Psoas muscle (tissue), 8 donors: ENCODE data around the gene TMEM98. TPM values are rescaled to one million over a fixed set of nuclear protein-coding genes. Genes with fewer than 3 reads are reported as not detected.

ENCODE experiments used
- ATAC-seq, 4 donors: fragments of 200-7000 bp; cut with Tn5 transposase; one replicate each; pipeline ENCODE4 v1.9.1; 2020; ENCODE audit warnings: moderate library complexity in 3 of 4, mild to moderate bottlenecking in 2 of 4
- DNase-seq, 2 donors: peaks; one replicate each; pipeline ENCODE4 v3.0.0-alpha.2; 2020
- H3K27ac ChIP-seq: fragments of 200-600 bp; one replicate; pipeline ENCODE4 v1.8.0; 2022
- H3K27me3 ChIP-seq, 3 donors: fragments of 200-600 bp in 1 of 3; one replicate each; pipeline versions ENCODE4 v1.6.1 to v1.8.0; 2013 to 2022; ENCODE audit warnings: low read length in 2 of 3, mild to moderate bottlenecking in 2 of 3, moderate library complexity in 1 of 3; ENCODE audit not compliant: insufficient read depth in 3 of 3
- H3K36me3 ChIP-seq, 2 donors: fragments of 200-600 bp in 1 of 2; one replicate each; pipeline versions ENCODE4 v1.6.1 to v1.8.0; 2013 to 2022; ENCODE audit warnings: low read depth in 1 of 2, mild to moderate bottlenecking in 1 of 2, moderate library complexity in 1 of 2; ENCODE audit not compliant: insufficient read depth in 1 of 2
- H3K4me1 ChIP-seq: fragments of 200-600 bp; one replicate; pipeline ENCODE4 v1.8.0; 2022
- H3K4me3 ChIP-seq: fragments of 200-600 bp; one replicate; pipeline ENCODE4 v1.8.0; 2022; ENCODE audit warnings: mild to moderate bottlenecking
- H3K9me3 ChIP-seq: fragments of 200-600 bp; one replicate; pipeline ENCODE4 v1.8.0; 2022
- WGBS, 3 donors: extraction: QIAGEN DNeasy Blood & Tissue Kit; methylation state at CpG; one replicate each; pipeline versions ENCODE4 v1.1.6 to v1.1.7; 2013; 5-methylcytosine and 5-hydroxymethylcytosine counted together
- intact Hi-C, 2 donors: fragments of 100-400 bp; cut with DNase I; formaldehyde crosslinking; loops; one replicate each; pipeline versions ENCODE4 v1.11.0 to v1.14.2; 2022
- polyA plus RNA-seq, 3 donors: library from polyadenylated mRNA; stranded (reverse); fragments of 200-250 nt; gene quantifications; one replicate each; pipeline ENCODE4 v1.2.3, GENCODE V29; 2013
- total RNA-seq, 4 donors: library from RNA; stranded (reverse); fragmentation: NEBNext Ultra II Directional in 2 of 4; extraction: Animal tissue kit (Norgen Biotek cat#: 25700) in 2 of 4; gene quantifications; one replicate each; pipeline versions ENCODE4 v1.2.1 to v1.2.4, GENCODE V29; 2021 to 2023
- TF ChIP-seq, protein P1 (sequence below): fragments of 200-600 bp; IDR thresholded peaks from one replicate; pipeline ENCODE4 v1.8.0; 2022; ENCODE audit warnings: antibody characterized with exemption
- donor health status: healthy with polysubstance abuse.
- donor health status: DM: no; HTN: no; CAD: no; lungs with moderate emphysema.
- donor health status: Bipolar disorder and iron deficiency.
- donor health status: healthy.
- donor health status: DM: yes; HTN: yes; CAD: no.
- donor health status: DM: no; HTN: no; CAD: no.
- donor health status: DM: no; HTN: no; CAD: no.
- donor health status: DM: yes; HTN: yes; CAD: no.

TMEM98 gene
- total and polyA plus RNA-seq, 7 donors = 1.4 to 5.7 (median 3.6) TPM

DNA sequence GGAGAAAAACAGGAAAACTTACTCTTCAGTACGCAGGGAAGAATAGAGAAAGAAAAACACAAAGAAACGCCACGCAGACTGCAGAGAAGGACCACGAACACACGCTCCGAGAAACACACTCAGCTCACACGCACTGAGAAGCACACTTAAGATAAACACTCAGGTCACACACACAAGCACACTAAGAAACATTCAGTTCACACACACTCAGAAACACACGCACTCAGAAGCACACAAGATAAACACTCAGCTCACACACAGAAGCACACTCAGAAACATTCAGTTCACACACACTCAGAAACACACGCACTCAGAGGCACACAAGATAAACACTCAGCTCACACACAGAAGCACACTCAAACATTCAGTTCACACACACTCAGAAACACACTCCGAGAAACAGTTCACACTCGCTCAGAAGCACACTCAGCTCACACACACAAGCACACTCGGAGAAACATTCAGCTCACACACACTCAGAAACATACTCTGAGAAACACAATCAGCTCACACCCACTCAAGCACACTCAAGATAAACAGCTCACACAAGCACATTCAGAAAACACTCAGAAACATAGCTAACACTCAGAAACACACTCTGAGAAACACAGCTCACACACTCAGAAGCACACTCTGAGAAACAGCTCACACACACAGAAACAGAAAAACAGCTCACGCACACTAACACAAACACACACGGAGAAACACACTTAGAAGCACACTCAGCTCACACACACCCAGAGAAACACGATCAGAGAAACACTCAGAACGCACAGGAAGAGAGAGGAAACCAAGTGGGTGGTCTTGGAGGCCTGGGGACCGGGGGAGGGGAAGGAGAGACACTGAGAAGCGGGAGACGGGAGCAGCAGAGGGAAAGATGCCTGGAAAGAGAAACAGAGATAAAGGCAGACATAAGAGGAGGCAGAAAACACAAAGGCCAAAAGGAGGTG is 908 bp downstream of the TMEM98 start:
- Histone ChIP-seq H3K27ac (no peak overlapping the region), H3K4me1 (no peaks in the 10 kb centered on the region), H3K36me3 (no peaks in the 10 kb centered on the region), H3K27me3 (peaks cover 0 to 72% (median 19%) of the 10 kb centered on the region in 3 donors), H3K9me3 (no peaks in the 10 kb centered on the region), H3K4me3 (peak overlapping the region; percentile 63)
- ATAC-seq (no peak), DNase-seq (no peak)
- intact Hi-C loops = no loop called here
- whole genome bisulfite sequencing, 3 donors = 20 to 27% (median 22%) methylated on average over 17 to 19 of the region's 19 CpGs
- TF ChIP-seq, protein P1, sequence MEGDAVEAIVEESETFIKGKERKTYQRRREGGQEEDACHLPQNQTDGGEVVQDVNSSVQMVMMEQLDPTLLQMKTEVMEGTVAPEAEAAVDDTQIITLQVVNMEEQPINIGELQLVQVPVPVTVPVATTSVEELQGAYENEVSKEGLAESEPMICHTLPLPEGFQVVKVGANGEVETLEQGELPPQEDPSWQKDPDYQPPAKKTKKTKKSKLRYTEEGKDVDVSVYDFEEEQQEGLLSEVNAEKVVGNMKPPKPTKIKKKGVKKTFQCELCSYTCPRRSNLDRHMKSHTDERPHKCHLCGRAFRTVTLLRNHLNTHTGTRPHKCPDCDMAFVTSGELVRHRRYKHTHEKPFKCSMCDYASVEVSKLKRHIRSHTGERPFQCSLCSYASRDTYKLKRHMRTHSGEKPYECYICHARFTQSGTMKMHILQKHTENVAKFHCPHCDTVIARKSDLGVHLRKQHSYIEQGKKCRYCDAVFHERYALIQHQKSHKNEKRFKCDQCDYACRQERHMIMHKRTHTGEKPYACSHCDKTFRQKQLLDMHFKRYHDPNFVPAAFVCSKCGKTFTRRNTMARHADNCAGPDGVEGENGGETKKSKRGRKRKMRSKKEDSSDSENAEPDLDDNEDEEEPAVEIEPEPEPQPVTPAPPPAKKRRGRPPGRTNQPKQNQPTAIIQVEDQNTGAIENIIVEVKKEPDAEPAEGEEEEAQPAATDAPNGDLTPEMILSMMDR = no peak

DNA sequence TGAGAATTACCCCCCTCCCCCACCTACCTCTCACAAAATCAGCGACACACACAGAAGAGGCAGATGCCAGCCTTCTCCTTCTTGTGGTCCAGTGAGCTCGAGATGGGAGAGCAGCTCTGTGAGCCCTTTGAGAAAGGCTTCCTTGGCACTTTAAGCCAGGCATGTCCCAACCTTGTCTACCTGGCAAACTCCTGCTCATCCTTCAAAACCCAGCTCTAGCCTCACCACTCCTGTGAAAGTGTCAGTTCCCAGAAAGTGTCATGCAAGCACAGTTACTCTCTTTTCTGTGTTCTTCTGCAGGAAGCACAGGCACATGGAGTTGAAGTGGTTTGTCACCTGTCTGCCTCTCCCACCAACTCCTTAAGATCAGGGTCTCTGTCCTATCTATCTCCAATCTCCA is 1.6 kb downstream of the TMEM98 start:
- intact Hi-C loops = no loop called here
- no peaks in the 10 kb centered on the region for H3K36me3 ChIP-seq
- no peaks in the 10 kb centered on the region for H3K9me3 ChIP-seq
- no peak for DNase-seq
- WGBS, 3 donors = 46 to 83% (median 72%) methylated on average over 2 of the region's 2 CpGs
- TF ChIP-seq, protein P1 = no peak
- H3K27ac ChIP-seq = no peak overlapping the region
- no peaks in the 10 kb centered on the region for H3K4me1 ChIP-seq
- H3K27me3 ChIP-seq = peaks cover 0 to 72% (median 19%) of the 10 kb centered on the region in 3 donors
- H3K4me3 ChIP-seq = no peak overlapping the region
- ATAC-seq = no peak

DNA sequence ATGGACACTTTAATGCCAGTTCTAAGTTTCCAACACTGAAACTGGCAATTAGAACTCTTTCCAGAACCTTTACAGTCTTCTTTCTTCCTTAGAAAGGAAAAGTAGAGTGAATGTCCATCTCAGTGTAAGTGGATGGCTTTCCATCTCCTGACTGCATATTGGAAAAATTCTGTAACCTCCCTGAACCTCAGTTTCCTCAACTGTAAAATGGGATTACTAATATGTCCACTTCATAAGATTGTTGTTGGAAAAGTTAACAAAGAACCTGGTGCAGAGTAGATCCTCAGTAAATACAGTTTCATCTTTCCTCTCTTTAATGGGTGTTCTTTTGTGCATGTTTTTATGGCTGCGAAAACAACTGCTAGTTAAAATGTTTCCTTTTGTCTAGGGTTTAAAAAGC is 2.6 kb downstream of the TMEM98 start:
- DNase-seq (no peak), ATAC-seq (no peak)
- intact Hi-C loops = no loop called here
- Histone ChIP-seq H3K27me3 (peaks cover 0 to 72% (median 21%) of the 10 kb centered on the region in 3 donors), H3K4me1 (no peaks in the 10 kb centered on the region), H3K36me3 (no peaks in the 10 kb centered on the region), H3K27ac (no peak overlapping the region), H3K4me3 (no peak overlapping the region), H3K9me3 (no peaks in the 10 kb centered on the region)
- TF ChIP-seq, protein P1 = no peak
- 95 to 100% (median 97%) methylated on average over 1 of the region's 1 CpG for WGBS, 3 donors

DNA sequence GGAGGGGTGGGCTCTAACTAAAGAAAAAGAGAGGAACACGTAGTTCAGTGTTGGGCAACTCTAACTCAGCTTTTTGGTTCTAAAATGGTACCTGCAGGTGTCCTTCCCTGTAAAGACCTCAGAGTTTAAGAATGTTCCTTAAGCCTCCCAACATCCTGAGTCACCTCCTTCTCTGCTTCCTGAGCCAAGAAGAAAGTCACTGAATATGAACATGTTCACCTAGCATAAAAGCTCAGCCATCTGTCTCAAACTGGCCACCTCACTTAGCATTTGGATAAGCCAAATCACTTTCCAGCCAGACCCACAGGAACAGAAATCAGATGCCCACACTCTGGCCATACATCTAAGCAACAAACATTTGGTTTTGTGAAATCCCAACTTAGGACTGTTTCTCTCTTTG is 3.7 kb downstream of the TMEM98 start:
- TF ChIP-seq, protein P1 = no peak
- intact Hi-C loops = no loop called here
- Histone ChIP-seq H3K27ac (no peak overlapping the region), H3K4me1 (no peaks in the 10 kb centered on the region), H3K9me3 (no peaks in the 10 kb centered on the region), H3K36me3 (no peaks in the 10 kb centered on the region), H3K4me3 (no peak overlapping the region), H3K27me3 (peaks cover 0 to 67% (median 16%) of the 10 kb centered on the region in 3 donors)
- ATAC-seq (no peak), DNase-seq (no peak)
- WGBS, 3 donors = 82 to 96% (median 89%) methylated on average over 1 of the region's 1 CpG
